Neural progenitor cell (in vitro differentiated cells): ENCODE measurements around the gene CYTH3.

Experiments used
- CTCF ChIP-seq: fragments of 200-600 bp; sonication (generic); IDR thresholded peaks from 2 replicates; pipeline ENCODE4 v1.5.1; 2017; ENCODE audit warnings: antibody characterized with exemption, mild to moderate bottlenecking
- EZH2 ChIP-seq: fragments of 200-600 bp; sonication (generic); IDR thresholded peaks from 2 replicates; pipeline ENCODE4 v1.6.1; 2017; ENCODE audit warnings: antibody characterized with exemption, mild to moderate bottlenecking, moderate library complexity
- EZH2phosphoT487 ChIP-seq: fragments of 200-600 bp; sonication (generic); IDR thresholded peaks from 2 replicates; pipeline ENCODE4 v1.6.1; 2017; ENCODE audit warnings: antibody characterized with exemption

GRCh38 chr7:6143997-6144396 lies 128.4 kb downstream of the CYTH3 start:
- TF ChIP-seq CTCF (no peak), EZH2phosphoT487 (no peak), EZH2 (no peak)
